HG03432 (cell line): ENCODE measurements around the gene ATP1B3.
"Not testable (repeated sequence)": the region's sequence is repeated elsewhere in the genome, so short reads cannot be mapped to it uniquely, and the experiment has no call there.

Experiments
- ATAC-seq: cut with Tn5 transposase; IDR thresholded peaks from one replicate; pipeline ENCODE4 v1.9.1; 2021; ENCODE audit warnings: mild to moderate bottlenecking, moderate library complexity; ENCODE audit not compliant: unreplicated experiment

Gene ATP1B3

DNA sequence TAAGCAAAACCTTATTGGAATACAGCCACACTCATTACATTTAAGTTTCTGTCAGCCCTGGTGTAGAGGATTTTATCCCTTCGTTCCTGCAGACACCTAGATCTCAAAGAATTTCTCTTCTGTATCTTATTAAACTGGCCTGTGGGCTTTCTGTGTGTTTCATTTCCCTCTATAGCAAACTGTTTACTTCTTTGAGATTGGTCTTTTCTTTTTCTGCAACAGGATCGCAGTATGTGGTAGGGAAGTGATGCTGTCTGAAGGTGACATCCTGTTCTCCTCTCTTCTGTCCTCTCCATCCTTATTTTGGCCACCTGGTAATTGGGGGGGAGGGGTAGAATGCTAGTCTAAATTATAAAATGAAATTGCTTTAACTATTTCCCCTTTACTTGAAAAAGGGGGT is 25.5 kb downstream of the ATP1B3 start:
- ATAC-seq, result no peak

DNA sequence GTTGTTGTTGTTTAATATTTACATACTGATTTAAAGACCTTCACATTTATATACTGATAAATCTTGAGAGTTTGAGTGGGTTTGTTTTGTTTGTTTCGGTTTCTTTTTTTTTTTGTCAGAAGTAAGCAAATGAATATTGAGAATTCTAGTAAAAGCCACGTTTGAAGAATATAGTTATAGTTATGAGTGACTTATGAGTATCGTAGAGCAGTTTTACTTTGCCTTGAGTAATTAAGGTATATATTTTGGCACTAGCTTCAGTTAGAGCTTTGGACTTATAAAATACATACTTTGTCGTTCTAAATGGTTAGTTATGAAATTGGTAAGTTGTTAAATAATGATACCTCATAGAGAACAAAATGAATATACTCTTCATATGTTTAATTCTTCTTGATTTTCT is 27.8 kb downstream of the ATP1B3 start:
- no peak for ATAC-seq

DNA sequence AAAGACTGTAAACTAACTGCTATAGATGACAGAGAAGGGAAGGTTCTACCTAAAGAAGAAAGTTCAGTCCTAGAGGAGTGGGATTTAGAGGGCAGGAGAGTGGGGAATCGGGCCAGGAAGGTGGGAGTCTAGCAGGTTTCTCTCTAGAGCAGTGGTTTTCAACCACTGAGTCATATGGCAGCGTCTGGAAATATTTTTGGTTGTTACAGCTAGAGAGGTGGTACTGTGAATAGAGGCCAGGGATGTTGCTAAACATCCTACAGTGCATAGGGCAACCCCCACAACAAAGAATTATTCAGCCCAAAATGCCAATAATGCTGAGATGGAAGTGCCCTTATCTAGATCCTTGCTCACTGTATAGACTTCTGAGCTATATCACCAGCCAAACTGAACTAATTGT is 28.7 kb downstream of the ATP1B3 start:
- ATAC-seq, result no peak

DNA sequence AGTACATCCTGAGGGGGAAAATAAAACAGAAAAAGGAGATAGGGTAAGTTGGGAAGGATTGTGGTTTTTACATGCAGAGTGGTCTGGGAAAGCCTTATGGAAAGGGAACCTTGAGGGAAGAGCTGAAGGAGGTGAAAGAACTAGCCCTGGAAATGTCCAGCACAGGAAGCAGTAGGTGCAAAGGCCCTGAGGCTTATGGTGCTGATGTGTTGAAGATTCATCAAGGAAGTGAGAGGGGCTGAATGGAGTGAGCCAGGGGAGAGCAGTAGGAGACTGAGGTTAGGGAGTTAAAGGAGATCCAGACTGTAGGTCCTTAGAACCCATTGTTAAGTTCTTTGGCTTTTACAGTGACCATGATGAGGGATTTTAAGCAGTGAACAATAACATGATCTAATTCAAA is 33.0 kb downstream of the ATP1B3 start:
- no peak for ATAC-seq

DNA sequence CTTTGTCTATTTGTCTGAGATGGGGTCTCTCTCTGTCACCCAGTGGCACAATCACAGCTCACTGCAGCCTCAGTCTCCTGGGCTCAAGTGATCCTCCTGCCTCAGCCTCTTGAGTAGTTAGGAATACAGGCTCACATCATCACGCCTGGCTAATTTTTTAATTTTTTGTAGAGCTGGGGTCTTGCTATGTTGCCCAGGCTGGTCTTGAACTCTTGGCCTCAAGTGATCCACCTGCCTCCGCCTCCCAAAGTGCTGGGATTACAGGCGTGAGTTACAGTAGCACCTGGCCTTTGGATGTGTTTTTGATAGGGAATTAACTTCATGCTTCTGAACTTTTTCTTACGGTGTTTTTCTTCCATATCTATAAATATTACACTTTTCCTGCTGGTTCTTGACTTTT is 33.5 kb downstream of the ATP1B3 start:
- not testable (repeated sequence) for ATAC-seq

- no peak for ATAC-seq
Measured at GRCh38 chr3:141913150-141913811, 36.8 kb downstream of the ATP1B3 start.

GRCh38 chr3:141914311-141914710 is 37.9 kb downstream of the ATP1B3 start:
- no peak for ATAC-seq

GRCh38 chr3:141915016-141915415 is 38.6 kb downstream of the ATP1B3 start:
- ATAC-seq, result no peak

DNA sequence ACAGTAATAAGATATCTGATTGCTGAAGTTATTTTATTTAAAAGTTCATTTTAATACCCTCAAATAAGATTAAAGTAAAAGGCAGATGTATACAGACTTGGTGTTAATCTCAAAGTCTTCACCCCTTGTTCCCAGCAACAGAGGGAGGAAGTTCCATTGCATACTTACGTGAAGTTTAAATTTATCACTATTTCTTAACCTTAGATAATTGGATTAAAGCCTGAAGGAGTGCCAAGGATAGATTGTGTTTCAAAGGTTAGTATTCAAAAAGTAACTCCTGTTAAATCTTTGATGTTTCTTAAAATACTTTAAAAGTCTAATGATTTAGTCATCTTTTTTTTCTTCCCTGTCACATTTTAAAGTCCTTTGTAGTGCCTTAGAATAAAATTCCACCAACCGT is 39.3 kb downstream of the ATP1B3 start:
- no peak for ATAC-seq

- no peak for ATAC-seq
Measured at GRCh38 chr3:141920701-141921100, 44.3 kb downstream of the ATP1B3 start.

DNA sequence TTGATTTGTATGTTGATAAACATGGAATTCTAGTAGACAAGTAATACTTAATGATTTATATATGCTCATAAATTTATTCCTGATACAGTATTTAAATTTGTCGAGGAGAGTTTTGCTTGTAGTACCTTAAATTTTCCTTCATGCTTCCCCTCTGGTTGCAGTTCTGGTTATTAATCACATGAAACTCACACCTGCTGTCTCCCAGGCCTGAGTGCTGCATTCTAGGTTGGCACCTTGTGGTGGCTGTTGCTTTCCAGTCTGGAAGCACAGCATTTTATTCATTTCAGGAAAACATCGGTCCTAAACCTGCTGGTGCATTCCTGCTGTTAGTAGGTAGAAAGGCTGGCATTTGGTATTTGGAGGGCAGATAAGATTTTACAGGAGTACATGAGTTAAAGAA is 44.9 kb downstream of the ATP1B3 start:
- ATAC-seq, result no peak

- ATAC-seq, result not testable (repeated sequence)
Measured at GRCh38 chr3:141925677-141926076, 49.2 kb downstream of the ATP1B3 start.

DNA sequence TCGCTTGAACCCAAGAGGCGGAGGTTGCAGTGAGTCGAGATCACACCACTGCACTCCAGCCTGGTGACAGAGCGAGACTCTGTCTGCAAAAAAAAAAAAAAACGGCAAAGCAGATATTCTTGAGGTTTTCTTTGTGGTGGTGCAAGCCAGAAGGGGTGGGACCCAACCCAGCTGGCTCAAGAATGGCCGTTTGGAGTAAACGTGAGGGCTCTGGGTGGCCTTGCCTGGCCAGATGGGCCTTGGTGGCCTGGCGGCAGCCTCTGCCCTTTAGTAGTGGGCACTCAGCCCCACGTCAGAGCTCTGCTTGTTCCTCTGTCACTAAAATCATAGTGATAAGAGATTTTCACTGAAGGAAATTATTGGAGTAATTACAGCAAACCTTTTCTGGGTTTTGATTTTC is 50.5 kb downstream of the ATP1B3 start:
- ATAC-seq, result no peak

- no peak for ATAC-seq
Measured at GRCh38 chr3:141928631-141929270, 52.3 kb downstream of the ATP1B3 start.

- ATAC-seq, result no peak
Measured at GRCh38 chr3:141929341-141929995, 53.0 kb downstream of the ATP1B3 start.

DNA sequence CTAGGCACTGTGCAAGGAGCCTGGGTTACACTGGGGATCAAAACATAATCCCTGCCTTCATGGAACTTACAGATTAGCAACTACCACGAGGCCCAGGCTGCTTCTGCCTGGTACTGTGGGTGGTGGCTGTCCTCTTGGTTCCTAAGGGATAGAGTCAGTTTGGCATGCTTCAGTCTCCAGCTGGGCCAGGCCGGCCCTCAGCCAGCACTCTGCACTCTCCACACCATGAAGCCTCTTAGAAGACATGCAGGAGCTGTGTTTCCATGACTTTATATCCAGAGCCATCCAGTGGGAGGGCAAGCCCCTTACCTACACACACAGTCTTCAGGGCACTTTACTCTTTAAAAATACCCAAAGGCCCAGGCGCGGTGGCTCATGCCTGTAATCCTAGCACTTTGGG is 54.4 kb downstream of the ATP1B3 start:
- no peak for ATAC-seq

- ATAC-seq, result no peak
Measured at GRCh38 chr3:141933421-141934300, 57.2 kb downstream of the ATP1B3 start.

DNA sequence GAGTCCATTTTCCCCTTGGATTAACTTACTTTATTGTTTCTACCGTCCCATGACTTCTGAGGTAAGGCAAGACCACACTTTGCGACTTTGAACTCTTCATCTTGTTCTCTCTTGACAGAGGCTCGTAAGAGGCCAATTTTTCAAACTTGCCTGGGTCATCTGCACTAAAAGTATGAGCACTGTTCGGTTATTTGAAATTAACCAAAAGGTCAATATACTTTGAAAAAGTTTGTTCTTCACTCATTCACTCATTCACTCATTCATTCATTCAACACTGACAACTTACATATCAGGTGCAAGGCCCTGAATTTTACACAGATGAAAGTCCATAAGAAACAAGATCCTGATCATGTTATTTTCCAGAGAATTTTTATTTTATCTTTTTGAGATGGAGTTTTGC is 57.9 kb downstream of the ATP1B3 start:
- no peak for ATAC-seq

DNA sequence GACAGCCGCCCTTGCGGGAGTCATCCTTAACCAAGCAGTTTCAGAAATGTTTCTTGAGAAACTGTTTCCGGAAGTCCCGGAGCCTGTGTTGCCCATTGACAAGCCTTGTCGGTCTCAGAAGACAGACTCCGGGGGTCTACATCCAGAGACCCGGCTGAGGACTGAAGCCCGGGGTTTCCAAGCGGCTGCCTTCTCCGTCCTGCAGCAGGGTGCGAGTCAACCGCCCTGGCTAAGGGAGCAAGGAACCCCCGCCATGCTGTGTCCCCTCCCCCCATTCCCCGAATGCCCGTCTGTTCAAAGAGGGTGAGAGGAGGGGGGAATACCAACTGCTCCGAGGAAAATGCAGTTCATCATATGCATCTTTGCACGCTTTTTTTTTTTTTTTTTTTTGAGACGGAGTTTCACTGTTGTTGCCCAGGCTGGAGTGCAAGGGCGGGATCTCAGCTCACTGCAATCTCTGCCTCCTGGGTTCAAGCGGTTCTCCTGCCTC is 61.6 kb downstream of the ATP1B3 start:
- no peak for ATAC-seq

- no peak for ATAC-seq
Measured at GRCh38 chr3:141939759-141940158, 63.3 kb downstream of the ATP1B3 start.

- ATAC-seq, result no peak
Measured at GRCh38 chr3:141940194-141940776, 63.8 kb downstream of the ATP1B3 start.
